Activated CD4-positive, alpha-beta T cell treated with anti-CD3 and anti-CD28 coated beads for 48 hours (primary cell): Measurements from ENCODE around the gene TEPSIN.
"Not testable (repeated sequence)": the region's sequence is repeated elsewhere in the genome, so short reads cannot be mapped to it uniquely, and the experiment has no call there.

Experiments
- DNase-seq: peaks from one replicate; pipeline ENCODE4 v3.0.0-alpha.2; 2020

TEPSIN gene

GRCh38 chr17:81235822-81236740 is 2.8 kb downstream of the TEPSIN start:
- DNase-seq, result no peak

- no peak for DNase-seq
These were observed 3.7 kb downstream of the TEPSIN start for GRCh38 chr17:81234940-81235821.

DNA sequence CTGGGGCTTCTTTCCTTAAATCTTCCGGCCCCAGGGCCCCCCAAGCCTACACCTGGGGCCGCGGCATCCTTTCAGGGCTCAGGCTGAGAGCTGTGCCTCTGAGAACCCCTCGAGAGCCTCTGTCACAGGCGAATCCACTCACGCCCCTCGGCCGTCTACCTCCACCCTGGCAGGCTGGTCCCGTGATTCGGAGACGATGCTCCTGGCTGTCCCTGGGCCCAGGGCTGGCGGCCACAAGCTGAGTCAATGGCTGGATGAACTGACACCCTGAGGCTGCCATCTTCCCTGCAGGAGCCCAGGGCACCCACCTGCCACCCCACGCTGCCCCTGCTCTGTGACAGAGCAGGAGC is 4.4 kb downstream of the TEPSIN start:
- no peak for DNase-seq

DNA sequence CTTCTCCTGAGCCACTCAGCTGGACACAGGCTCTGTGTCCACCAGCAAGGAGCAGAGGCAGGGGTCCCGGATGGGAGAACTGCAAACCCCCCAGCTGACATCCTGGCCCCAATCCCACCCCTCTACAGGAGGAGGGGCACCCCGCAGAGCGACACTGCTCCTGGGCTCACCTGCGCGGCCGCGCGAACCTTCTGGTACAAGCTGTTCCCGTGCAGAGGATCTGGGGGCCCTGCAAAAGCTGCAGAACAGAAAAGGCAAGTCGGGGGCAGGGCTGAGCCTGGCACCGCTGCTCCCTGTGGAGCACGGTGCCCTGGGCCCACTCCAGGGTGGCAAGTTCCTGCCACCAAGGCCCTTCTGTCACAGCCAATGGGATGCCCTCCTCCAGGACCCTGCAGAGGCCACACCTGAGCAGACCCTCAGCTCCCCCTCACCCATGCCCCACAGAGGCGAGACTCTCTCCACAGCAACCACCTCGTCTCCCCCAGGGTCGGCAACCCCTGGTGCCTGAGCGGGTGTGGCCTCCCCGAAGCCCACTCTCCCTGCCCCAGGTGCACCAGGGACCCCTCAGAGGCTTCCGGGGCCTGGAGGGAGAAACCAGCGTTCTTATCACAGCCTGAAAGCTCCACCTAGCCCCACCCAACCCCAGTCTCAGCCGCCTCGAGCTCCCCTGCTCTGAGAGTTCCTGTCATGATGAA is 4.9 kb downstream of the TEPSIN start:
- no peak for DNase-seq

GRCh38 chr17:81233316-81233715 is 5.5 kb downstream of the TEPSIN start:
- DNase-seq, result no peak

DNA sequence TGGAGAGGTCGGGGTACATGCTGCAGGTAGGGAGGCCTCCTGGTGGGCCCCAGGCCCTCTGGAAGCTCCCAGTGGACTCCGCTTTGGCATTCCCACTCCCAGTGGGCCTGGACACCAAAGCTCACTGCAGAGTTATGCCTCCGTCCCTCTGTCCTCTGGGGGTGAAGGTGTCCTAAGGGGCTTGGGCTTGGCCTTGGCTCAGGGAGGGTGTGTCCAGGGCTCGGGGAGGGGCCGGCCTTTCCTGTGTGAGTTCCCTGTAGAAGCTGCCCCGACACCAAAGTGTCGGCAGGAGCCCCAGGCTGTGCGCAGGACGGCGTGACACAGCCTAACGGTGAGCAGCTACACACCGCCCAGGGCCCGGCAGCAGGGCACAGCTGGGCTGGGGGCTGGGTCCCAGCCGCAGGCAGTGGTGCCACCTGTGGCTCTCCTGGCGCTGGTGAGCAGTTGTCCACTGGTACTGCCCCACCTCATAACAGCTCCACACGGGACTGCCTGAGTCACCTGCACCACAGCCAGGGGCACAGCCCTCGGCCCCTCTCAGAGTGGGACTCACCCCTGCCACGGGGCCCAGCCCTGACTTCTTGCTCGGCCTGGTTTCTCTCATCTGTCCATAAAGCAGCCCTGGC is 6.1 kb downstream of the TEPSIN start:
- DNase-seq, result no peak

DNA sequence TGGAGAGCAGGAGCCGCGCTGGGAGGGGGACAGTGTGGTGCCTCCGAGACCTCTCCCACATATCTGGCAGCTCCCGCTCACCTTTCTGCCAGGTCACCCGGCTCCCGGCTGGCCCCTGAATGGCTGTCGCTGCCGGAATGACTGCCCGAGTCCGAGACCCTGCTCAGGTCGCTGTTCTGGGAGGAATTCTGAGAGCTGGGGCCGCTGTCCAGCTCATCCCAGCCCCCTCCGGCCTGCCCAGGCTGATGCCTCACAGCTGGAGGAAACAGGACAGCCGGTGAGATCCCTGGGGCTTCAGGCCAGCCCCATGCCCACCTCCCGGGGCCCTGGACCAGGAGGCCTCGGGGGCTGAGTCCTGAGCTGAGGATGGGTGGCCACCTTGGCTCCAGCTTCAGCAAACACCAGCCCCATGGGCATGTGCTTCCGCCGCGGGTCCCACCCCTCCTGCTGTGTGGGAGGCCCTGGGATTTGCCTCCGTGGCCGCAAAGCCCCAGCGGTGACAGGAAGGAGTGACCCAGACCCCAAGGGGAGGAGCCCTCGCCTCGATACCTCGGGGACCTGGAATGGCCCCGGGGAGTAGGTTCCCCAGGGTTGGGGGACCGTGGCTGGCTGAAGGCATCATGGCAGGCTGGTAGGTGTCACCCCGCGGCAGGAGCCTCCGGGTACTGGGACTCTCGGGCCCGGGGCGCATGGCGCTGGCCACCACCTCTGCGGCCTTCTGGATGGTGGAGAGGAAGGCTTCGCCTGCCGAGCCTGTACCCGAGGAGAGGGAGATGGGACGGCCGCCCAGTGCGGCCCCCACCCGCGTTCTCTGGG is 6.9 kb downstream of the TEPSIN start:
- DNase-seq, result no peak

GRCh38 chr17:81231121-81231645 is 7.7 kb downstream of the TEPSIN start:
- DNase-seq, result no peak

- DNase-seq, result no peak
These were observed 8.6 kb downstream of the TEPSIN start for GRCh38 chr17:81230043-81230820.

- no peak for DNase-seq
These were observed 9.3 kb downstream of the TEPSIN start for GRCh38 chr17:81229666-81229920.

DNA sequence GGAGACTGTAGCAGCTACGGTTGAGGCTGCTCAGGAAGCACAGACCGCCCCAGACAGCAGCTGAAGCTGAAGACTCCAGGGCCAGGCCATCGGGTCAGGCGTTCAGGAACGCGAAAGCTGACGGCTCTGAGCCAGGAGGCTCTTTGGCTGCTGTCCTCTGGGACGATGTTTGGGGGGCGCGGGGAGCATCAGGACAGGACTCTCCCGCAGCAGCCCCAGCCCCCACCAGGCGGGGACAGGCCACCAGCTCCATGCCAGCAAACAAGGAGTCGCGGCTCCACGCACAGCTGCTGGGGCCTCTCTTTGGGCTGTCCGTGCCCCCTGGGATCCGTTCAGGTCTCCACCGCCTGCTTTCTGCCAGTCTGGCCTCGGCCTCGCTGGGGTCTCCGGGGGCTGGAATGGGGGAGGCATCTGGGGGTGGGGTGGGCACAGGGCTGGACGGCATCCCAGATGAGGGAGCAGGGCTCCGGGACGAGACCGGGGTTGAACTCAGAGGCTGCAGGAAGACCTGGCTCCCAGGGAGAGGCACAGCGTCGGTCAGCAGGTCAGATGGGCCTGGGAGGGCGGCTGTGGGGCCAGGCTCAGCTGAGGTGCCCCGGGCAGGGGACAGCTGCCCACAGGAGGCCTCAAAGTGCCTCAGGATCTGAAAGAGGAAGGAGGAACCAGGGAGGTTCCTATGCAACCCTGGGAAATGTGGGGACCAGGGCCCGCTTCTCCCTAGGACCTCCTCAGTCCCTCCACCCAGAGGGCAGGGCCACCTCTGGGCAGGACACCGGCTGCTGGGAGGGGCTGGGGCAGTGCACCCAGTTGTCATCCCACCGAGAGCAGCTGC is 9.8 kb downstream of the TEPSIN start:
- no peak for DNase-seq

DNA sequence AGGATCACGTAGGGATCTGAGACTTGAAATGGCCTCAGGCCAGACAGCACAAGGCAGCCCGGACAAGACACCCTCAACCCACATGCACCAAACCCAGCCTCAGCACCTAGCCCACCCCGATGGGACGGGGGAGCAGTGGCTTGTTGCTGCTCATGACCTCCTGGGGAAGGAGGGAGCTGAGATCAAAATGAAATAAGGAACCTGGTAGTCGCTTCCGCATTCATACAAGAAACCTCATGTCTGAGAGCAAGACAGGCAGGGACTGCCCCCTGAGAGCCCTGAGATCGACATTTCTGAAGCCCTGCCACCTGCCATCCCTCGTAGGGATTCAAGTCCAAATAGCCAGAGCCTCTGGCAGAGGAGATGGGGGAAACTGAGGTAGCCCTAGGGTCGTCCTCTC is 10.4 kb downstream of the TEPSIN start:
- DNase-seq, result no peak

DNA sequence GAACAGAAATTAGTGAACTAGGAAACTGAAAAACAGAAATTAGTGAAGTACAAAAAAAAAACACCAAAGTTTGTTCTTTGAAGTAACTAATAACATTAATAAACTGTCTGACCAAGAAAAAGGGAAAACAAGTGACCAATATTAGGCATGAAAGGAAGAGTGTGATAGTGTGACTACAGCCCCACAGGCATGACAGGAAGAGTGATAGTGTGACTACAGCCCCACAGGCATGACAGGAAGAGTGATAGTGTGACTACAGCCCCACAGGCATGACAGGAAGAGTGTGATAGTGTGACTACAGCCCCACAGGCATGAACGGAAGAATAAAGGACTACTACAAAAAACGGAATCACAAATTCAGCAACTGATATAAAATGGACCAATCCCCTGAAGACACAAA is 11.2 kb downstream of the TEPSIN start:
- not testable (repeated sequence) for DNase-seq

- DNase-seq, result no peak
These were observed 15.1 kb downstream of the TEPSIN start for GRCh38 chr17:81223762-81224130.

- peak; percentile 100 for DNase-seq
These were observed 15.7 kb downstream of the TEPSIN start, which contains the start of gene CEP131 for GRCh38 chr17:81222906-81223761. TSS of gene CEP131 (minus strand) at chr17:81222965. CDS start at chr17:81220056, 2,909 bp downstream.

GRCh38 chr17:81222620-81222905 is 16.3 kb downstream of the TEPSIN start:
- no peak for DNase-seq

GRCh38 chr17:81221842-81222619 is 16.8 kb downstream of the TEPSIN start:
- DNase-seq, result no peak

- no peak for DNase-seq
These were observed 17.4 kb downstream of the TEPSIN start for GRCh38 chr17:81221371-81221841.
